IPS-NIHi7 (cell line): ENCODE data around the gene CFAP52.
"Not testable (repeated sequence)": the region's sequence is repeated elsewhere in the genome, so short reads cannot be mapped to it uniquely, and the experiment has no call there.

ENCODE experiments used
- DNase-seq: peaks from one replicate; pipeline ENCODE4 v3.0.0; 2012; ENCODE audit warnings: mixed read lengths; ENCODE audit errors: extremely low spot score

The CFAP52 gene

GRCh38 chr17:9571201-9571600, 5.2 kb upstream of the CFAP52 start:
- no peak for DNase-seq

GRCh38 chr17:9575381-9576101, 901 bp upstream of the CFAP52 start, which contains the start of gene STX8:
STX8 (minus strand) TSS chr17:9575820; CDS start chr17:9575808, 12 bp downstream.
- DNase-seq, result peak; percentile 80

DNA sequence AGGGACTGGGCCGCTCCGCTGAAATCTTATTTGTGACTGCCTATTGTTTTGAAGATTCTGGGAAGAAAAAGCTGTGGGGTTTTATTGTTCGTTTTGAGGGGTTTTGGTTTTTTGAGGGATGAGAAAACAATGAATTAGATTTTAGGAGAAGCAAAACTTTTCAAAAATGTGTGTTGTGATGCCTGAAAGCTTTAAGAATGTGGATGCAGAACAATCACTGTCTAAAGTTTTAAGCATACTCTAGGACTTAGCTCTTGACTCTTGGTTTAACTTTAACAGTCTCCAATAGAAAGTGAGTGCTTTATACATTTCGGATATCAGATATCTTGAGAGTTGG, 899 bp downstream of the CFAP52 start:
- DNase-seq, result no peak

DNA sequence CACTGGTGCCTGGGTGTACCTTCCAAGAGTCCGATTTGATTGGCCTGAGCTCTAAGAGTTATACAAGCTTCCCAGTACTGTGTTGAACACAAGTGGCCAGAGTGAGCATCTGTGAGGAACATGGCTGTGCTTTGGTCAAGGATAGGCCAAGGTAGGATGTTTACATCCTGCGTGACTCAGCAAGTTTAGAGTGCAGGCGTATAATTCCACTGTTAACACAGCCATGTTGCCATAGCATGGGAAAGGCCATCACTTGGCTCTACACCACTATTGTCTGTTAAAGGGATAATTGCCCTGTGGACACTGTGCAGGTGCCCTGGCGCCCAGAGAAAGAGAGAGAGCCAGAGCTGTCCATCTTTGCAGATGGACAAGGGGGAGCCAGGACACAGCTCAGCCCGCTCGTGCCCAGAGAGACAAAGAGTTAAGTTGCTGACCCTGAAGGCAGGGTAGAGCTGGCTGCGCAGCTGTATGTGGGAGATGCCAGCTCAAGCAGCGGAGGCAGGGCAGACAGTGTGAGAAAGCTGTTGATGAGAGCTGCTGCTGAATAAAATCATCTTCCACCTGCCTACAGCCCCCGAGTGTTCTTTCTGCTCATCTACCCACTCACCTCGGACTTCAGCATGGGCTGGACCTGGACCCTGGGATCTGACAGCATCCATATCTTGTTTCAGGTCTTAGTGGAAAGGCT, 11.7 kb downstream of the CFAP52 start:
- DNase-seq, result no peak

DNA sequence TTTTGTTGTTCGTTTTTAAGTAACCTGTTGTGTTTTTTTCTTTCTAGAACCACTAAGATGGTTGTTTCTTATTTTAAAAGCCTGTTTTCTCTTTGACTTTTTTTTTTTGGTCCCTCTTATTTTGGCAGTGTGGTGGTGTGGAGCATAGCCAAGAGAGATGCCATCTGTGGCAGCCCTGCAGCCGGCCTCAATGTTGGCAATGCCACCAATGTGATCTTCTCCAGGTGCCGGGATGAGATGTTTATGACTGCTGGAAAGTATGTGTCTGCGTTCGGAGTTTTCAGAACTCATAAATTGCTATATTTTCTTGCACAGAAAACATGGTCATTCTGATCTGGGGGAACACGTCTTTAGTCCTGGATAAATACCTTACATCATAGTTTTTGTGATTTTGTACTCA, 17.6 kb downstream of the CFAP52 start:
- DNase-seq, result no peak

DNA sequence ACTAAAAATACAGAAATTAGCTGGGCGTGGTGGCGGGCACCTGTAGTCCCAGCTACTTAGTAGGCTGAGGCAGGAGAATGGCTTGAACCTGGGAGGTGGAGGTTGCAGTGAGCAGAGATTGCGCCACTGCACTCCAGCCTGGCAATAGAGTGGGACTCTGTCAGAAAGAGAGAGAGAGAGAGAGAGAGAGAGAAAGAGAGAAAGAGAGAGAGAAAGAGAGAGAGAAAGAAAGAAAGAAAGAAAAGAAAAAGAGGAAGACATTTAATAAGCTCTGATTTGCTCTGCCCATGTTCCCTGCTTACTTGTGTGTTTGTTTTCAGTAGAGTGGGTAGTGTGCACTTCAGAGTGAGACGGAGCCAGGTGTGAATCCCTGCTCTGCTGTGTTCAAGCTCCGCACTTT, 21.2 kb downstream of the CFAP52 start:
- DNase-seq, result not testable (repeated sequence)

- DNase-seq, result no peak
Observed at GRCh38 chr17:9598661-9599060, 22.2 kb downstream of the CFAP52 start.

- DNase-seq, result not testable (repeated sequence)
Observed at GRCh38 chr17:9604583-9604982, 28.1 kb downstream of the CFAP52 start.

GRCh38 chr17:9606453-9606852, 30.0 kb downstream of the CFAP52 start:
- no peak for DNase-seq

DNA sequence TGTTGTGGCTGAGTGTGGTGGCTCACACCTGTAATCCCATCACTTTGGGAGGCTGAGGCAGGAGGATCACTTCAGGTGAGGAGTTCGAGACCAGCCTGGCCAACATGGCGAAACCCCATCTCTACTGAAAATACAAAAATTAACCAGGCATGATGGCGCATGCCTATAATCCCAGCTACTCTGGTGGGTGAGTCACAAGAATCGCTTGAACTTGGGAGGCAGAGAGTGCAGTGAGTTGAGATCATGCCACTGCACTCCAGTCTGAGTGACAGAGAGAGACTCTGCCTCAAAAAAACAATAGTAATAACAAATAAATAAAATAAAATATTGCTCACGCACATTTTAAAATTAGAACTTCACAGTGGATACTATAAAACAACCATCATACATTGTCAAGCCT, 30.6 kb downstream of the CFAP52 start:
- not testable (repeated sequence) for DNase-seq

GRCh38 chr17:9611557-9611956, 35.1 kb downstream of the CFAP52 start:
- no peak for DNase-seq

- DNase-seq, result no peak
Observed at GRCh38 chr17:9612006-9612405, 35.6 kb downstream of the CFAP52 start.

- DNase-seq, result no peak
Observed at GRCh38 chr17:9615486-9615885, 39.0 kb downstream of the CFAP52 start.

GRCh38 chr17:9622961-9623360, 46.5 kb downstream of the CFAP52 start:
- no peak for DNase-seq

DNA sequence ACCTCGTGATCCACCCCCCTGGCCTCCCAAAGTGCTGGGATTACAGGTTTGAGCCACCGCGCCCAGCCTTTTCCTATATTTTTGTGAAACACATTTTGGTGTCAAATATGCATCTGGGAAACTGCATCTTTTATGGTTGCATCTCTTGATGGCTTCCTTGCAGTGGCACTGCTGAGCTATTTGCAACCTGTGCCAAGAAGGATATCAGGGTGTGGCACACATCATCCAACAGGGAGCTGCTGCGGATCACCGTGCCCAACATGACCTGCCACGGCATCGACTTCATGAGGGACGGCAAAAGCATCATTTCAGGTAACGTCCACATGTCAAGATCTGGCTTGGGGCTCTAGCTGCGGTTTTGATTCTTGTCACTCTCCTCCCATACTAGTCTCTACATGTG, 52.1 kb downstream of the CFAP52 start:
- DNase-seq, result no peak

GRCh38 chr17:9632741-9633140, 56.3 kb downstream of the CFAP52 start:
- DNase-seq, result no peak

DNA sequence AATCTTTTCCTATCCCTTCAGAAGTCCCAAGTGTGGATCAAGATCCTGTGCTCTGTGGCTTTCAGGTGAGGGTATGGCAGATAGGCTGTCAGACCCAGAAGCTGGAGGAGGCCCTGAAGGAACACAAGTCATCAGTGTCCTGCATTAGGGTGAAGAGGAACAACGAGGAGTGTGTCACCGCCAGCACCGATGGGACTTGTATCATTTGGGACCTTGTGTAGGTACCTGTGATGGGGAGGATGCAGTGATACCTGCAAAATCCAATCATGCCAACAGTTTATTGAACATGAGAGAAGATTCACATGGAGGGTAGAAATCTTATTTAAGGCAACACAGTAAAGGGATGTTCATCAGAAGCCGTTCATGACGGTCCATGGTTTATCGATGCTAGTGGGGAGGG, 58.9 kb downstream of the CFAP52 start:
- DNase-seq, result no peak

DNA sequence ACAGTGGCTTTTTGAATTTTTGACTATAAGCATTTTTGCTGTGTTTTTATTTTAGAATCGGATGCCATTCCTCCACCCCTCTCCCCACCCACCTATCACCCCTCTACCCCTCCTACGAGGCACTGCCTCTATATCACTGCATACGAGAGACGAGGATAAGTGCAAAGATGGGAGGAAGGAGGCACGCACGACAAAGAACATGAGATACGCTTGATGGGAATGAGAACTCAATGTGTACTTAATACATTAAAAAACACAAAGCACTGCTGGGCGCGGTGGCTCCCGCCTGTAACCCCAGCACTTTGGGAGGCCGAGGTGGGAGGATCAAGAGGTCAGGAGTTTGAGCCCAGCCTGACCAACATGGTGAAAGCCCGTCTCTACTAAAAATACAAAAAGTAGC, 60.1 kb downstream of the CFAP52 start:
- no peak for DNase-seq

DNA sequence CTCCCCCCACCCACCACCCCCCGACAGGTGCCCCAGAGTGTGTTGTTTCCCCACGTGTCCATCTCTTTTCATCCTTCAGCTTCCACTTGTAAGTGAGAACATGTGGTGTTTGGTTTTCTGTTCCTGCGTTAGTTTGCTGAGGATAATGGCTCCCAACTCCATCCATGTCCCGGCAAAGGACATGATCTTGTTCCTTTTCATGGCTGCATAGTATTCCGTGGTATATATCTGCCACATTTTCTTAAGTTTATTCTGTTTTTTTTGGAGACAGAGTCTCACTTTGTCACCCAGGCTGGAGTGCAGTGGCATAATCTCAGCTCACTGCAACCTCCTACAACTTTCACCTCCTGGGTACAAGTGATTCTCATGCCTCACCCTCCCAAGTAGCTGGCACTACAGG, 63.9 kb downstream of the CFAP52 start:
- DNase-seq, result not testable (repeated sequence)

DNA sequence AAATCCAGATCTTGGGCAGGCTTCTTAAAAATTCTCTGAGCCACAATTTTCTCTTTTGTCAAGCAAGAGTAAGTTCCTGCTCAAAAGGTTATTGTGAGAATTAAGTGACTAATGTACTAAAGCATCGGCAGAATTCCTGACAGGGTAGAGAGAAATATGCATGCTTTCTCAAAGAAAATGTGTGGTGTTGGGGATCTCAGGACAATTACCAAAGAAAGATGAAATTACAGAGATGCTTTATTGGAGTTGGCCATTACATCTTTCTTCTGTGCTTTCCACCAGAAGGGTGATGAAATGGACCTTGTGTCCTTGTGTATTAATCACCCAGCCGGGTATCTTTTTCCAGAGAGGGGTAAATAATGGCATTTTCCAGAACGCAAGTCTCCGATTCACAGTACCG, 67.2 kb downstream of the CFAP52 start:
- DNase-seq, result no peak

- DNase-seq, result peak; percentile 88
Observed at GRCh38 chr17:9644910-9645751, 68.7 kb downstream of the CFAP52 start, which contains the start of gene USP43. USP43 (plus strand) TSS chr17:9645517; CDS start chr17:9645633, 116 bp downstream.

DNA sequence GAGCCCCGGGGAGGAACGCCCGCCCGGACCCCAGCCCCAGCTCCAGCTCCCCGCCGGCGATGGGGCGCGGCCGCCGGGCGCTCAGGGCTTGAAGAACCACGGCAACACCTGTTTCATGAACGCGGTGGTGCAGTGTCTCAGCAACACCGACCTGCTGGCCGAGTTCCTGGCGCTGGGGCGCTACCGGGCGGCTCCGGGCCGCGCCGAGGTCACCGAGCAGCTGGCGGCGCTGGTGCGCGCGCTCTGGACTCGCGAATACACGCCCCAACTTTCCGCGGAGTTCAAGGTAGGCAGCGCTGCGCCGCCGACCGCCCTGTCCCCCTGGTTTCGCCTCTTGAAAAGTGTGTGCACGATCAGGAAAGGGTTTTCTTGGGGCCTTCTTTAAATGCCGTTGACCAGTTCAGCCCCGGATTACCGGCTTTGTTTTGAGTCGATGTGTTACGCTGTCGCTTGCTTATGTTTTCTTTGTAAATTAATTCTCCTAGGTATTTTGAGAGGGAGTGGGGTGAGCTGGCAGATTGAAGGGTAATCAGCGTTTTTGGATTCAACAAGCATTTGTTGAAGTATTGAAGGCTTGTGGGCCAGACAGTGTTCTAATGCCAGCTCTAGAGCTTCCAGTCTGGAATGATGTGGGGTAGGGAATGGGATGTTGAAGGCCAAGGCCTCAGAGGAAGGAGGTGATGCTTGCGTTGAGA, 69.6 kb downstream of the CFAP52 start:
- peak; percentile 56 for DNase-seq
